Measurements from ENCODE around the gene TNK2.

The TNK2 gene

GRCh38 chr3:195838714-195839113 lies 69.6 kb downstream of the TNK2 start:
- H3K4me3 ChIP-seq (ENCODE audit: low read depth, low read length) = no peak overlapping the region
- TF ChIP-seq CTCF (IDR thresholded peaks at IDR 0.05; ENCODE audit: low read depth, low read length, missing control alignments) = no peak
- DNase-seq (ENCODE audit: low read depth) = peak; percentile 22

GRCh38 chr3:195836476-195837135 lies 71.7 kb downstream of the TNK2 start:
- no peak for TF ChIP-seq CTCF (IDR thresholded peaks at IDR 0.05; ENCODE audit: low read depth, low read length, missing control alignments)
- no peak for DNase-seq (ENCODE audit: low read depth)
- H3K4me3 ChIP-seq (ENCODE audit: low read depth, low read length) = no peak overlapping the region

- TF ChIP-seq CTCF (IDR thresholded peaks at IDR 0.05; ENCODE audit: low read depth, low read length, missing control alignments) = no peak
- DNase-seq (ENCODE audit: low read depth) = no peak
- no peak overlapping the region for H3K4me3 ChIP-seq (ENCODE audit: low read depth, low read length)
Observed at GRCh38 chr3:195835791-195836190, 72.6 kb downstream of the TNK2 start.

GRCh38 chr3:195834675-195835583 lies 73.4 kb downstream of the TNK2 start:
- DNase-seq (ENCODE audit: low read depth) = no peak
- TF ChIP-seq CTCF (IDR thresholded peaks at IDR 0.05; ENCODE audit: low read depth, low read length, missing control alignments) = no peak
- no peak overlapping the region for H3K4me3 ChIP-seq (ENCODE audit: low read depth, low read length)

- DNase-seq (ENCODE audit: low read depth) = no peak
- H3K4me3 ChIP-seq (ENCODE audit: low read depth, low read length) = no peak overlapping the region
- TF ChIP-seq CTCF (IDR thresholded peaks at IDR 0.05; ENCODE audit: low read depth, low read length, missing control alignments) = no peak
Observed at GRCh38 chr3:195829897-195830254, 78.5 kb downstream of the TNK2 start.

- H3K4me3 ChIP-seq (ENCODE audit: low read depth, low read length) = no peak overlapping the region
- no peak for TF ChIP-seq CTCF (IDR thresholded peaks at IDR 0.05; ENCODE audit: low read depth, low read length, missing control alignments)
- no peak for DNase-seq (ENCODE audit: low read depth)
Observed at GRCh38 chr3:195828762-195829161, 79.6 kb downstream of the TNK2 start.

All from GM12864 (cell line).